ENCODE data around the gene TMEM225B.
A peak's percentile ranks its signal among the peaks of the same experiment; 100 is the strongest.

The TMEM225B gene

DNA sequence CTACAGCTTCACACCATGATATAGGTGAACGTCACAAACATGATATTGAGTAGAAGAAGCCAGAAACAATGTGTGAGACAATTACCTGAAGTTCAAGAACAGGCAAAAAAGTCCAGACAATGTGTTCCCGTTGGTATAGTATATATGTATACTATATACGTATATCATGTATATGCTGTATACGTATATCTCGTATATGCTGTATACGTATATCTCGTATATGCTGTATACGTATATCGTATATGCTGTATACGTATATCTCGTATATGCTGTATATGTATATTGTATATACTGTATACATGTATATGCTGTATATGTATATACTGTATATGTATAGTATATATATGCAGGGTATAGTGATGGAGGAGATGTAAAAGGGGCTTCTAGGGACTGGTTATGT is 29.4 kb downstream of the TMEM225B start:
- Histone ChIP-seq H2BK120ac (ENCODE audit: insufficient read depth, low read length, poor library complexity) (no peak overlapping the region), H3K18ac (ENCODE audit: low read length) (no peak overlapping the region), H4K12ac (ENCODE audit: low read depth, low read length) (no peak overlapping the region)

DNA sequence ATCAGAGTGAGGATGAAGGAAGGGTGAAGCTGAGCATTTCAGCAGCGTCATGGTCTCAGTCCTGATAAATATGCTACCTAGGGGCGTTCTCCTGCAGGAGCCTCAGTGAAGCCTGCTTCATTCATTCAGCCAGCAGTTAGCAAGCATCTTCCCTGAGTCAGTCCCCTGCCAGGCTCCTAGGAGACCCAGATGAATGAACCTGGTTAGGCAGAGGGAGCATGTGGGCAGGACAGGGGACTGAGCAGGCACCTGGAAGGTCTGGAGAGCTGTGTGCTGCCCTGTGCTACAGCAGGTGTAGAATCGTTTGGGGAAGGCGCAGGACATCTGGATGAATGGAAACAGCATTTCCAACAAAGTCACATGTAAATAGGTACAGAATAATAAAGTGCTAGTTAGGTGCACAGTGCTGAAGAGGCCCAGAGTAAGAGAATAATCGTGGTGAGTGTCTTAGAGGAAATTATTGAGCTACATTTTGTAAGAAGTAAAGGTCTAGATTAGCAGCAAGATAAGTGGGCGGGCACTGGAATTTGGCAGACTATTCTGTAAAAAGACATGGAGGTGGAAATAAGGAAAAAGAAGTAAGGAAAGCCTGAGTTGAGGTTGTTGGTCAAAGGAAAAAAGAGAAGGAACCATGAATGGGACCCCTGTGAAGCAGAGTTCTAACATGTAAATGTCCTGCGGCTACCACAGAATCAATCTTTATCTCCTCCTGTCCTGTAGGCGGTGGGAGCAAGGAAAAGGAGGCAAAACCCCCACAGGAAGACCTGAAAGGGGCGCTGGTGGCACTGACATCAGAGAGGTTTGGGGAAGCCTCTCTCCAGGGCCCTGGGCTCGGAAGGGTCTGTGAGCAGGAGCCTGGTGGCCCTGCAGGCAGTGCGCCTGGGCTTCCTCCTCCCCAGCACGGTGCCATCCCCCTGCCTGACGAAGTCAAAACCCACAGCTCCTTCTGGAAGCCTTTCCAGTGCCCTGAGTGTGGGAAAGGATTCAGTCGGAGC is 30.7 kb downstream of the TMEM225B start:
- H2AK5ac ChIP-seq (ENCODE audit: low read length) = no peak overlapping the region
- H3K4me2 ChIP-seq (ENCODE audit: low read length) = no peak overlapping the region
- H2BK120ac ChIP-seq (ENCODE audit: insufficient read depth, low read length, poor library complexity) = no peak overlapping the region
- no peak overlapping the region for H3K27ac ChIP-seq (ENCODE audit: low read depth, low read length)
- no peak overlapping the region for H2BK12ac ChIP-seq (ENCODE audit: low read length)
- DNase-seq = no peak
- no peak overlapping the region for H3K9ac ChIP-seq (ENCODE audit: low read length)
- no CpG with 5 or more reads among the region's 14 CpGs for WGBS (ENCODE audit: extremely low coverage, insufficient coverage, insufficient read length)
- no peak overlapping the region for H3K4me3 ChIP-seq (ENCODE audit: low read depth, low read length)
- H3K9me3 ChIP-seq (ENCODE audit: insufficient read depth, low read depth, low read length) = peaks cover 4% of the 10 kb centered on the region
- no peaks in the 10 kb centered on the region for H3K27me3 ChIP-seq (ENCODE audit: insufficient read depth, low read length)
- H3K23ac ChIP-seq (ENCODE audit: low read length) = no peak overlapping the region
- H4K91ac ChIP-seq (ENCODE audit: low read depth, low read length) = no peak overlapping the region
- H3K79me1 ChIP-seq (ENCODE audit: low read length) = no peaks in the 10 kb centered on the region
- no peaks in the 10 kb centered on the region for H3K79me2 ChIP-seq (ENCODE audit: control insufficient read depth, insufficient read depth, low read length, poor library complexity)
- H3K4me1 ChIP-seq (ENCODE audit: control insufficient read depth in 1 of 2, insufficient read depth in 2 of 2, low read length in 2 of 2) = no peaks in the 10 kb centered on the region
- peaks cover 54 to 67% of the 10 kb centered on the region in 2 experiments for H3K36me3 ChIP-seq (ENCODE audit: control insufficient read depth in 1 of 2, insufficient read depth in 2 of 2, low read length in 2 of 2)
- H4K12ac ChIP-seq (ENCODE audit: low read depth, low read length) = no peak overlapping the region
- H3K4ac ChIP-seq (ENCODE audit: low read depth, low read length) = no peak overlapping the region
- H3K14ac ChIP-seq (ENCODE audit: low read length) = no peak overlapping the region
- no peak overlapping the region for H4K8ac ChIP-seq (ENCODE audit: low read depth, low read length)
- H2AFZ ChIP-seq (ENCODE audit: insufficient read depth, low read length, poor library complexity) = no peak overlapping the region
- no peak overlapping the region for H2BK5ac ChIP-seq (ENCODE audit: low read depth, low read length, poor library complexity)
- no peak overlapping the region for H3K18ac ChIP-seq (ENCODE audit: low read length)

More for the DNA sequence above, 29.4 kb downstream of the TMEM225B start:
- Histone ChIP-seq H3K9ac (ENCODE audit: low read length) (no peak overlapping the region), H3K79me1 (ENCODE audit: low read length) (no peaks in the 10 kb centered on the region), H3K4me3 (ENCODE audit: low read depth, low read length) (no peak overlapping the region), H4K8ac (ENCODE audit: low read depth, low read length) (no peak overlapping the region), H2BK5ac (ENCODE audit: low read depth, low read length, poor library complexity) (no peak overlapping the region), H3K14ac (ENCODE audit: low read length) (no peak overlapping the region), H2AK5ac (ENCODE audit: low read length) (no peak overlapping the region), H3K36me3 (ENCODE audit: control insufficient read depth in 1 of 2, insufficient read depth in 2 of 2, low read length in 2 of 2) (peaks cover 62 to 76% of the 10 kb centered on the region in 2 experiments), H3K27me3 (ENCODE audit: insufficient read depth, low read length) (no peaks in the 10 kb centered on the region), H3K23ac (ENCODE audit: low read length) (no peak overlapping the region), H4K91ac (ENCODE audit: low read depth, low read length) (no peak overlapping the region), H2BK12ac (ENCODE audit: low read length) (no peak overlapping the region), H3K27ac (ENCODE audit: low read depth, low read length) (no peak overlapping the region), H3K79me2 (ENCODE audit: control insufficient read depth, insufficient read depth, low read length, poor library complexity) (no peaks in the 10 kb centered on the region), H3K4ac (ENCODE audit: low read depth, low read length) (no peak overlapping the region), H3K4me2 (ENCODE audit: low read length) (no peak overlapping the region), H3K4me1 (ENCODE audit: control insufficient read depth in 1 of 2, insufficient read depth in 2 of 2, low read length in 2 of 2) (peaks cover under 1 to 2% of the 10 kb centered on the region in 2 experiments), H2AFZ (ENCODE audit: insufficient read depth, low read length, poor library complexity) (no peak overlapping the region), H3K9me3 (ENCODE audit: insufficient read depth, low read depth, low read length) (peaks cover 5% of the 10 kb centered on the region)
- no peak for DNase-seq
- no CpG with 5 or more reads among the region's 11 CpGs for WGBS (ENCODE audit: extremely low coverage, insufficient coverage, insufficient read length)

DNA sequence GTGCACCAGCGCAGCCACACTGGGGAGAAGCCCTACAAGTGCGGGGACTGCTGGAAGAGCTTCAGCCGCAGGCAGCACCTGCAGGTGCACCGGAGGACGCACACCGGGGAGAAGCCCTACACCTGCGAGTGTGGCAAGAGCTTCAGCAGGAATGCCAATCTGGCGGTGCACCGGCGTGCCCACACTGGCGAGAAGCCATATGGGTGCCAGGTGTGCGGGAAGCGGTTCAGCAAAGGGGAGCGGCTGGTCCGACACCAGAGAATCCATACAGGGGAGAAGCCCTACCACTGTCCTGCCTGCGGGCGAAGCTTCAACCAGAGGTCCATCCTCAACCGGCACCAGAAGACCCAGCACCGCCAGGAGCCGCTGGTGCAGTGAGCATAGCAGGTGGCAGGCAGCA is 31.6 kb downstream of the TMEM225B start:
- Histone ChIP-seq H2BK120ac (ENCODE audit: insufficient read depth, low read length, poor library complexity) (no peak overlapping the region), H3K4me3 (ENCODE audit: low read depth, low read length) (no peak overlapping the region), H3K18ac (ENCODE audit: low read length) (no peak overlapping the region), H3K79me1 (ENCODE audit: low read length) (no peaks in the 10 kb centered on the region), H4K8ac (ENCODE audit: low read depth, low read length) (no peak overlapping the region), H3K27ac (ENCODE audit: low read depth, low read length) (no peak overlapping the region), H3K9me3 (ENCODE audit: insufficient read depth, low read depth, low read length) (peaks cover 2% of the 10 kb centered on the region), H2BK5ac (ENCODE audit: low read depth, low read length, poor library complexity) (no peak overlapping the region), H3K79me2 (ENCODE audit: control insufficient read depth, insufficient read depth, low read length, poor library complexity) (no peaks in the 10 kb centered on the region), H3K4me2 (ENCODE audit: low read length) (no peak overlapping the region), H4K12ac (ENCODE audit: low read depth, low read length) (no peak overlapping the region), H3K23ac (ENCODE audit: low read length) (no peak overlapping the region), H3K9ac (ENCODE audit: low read length) (no peak overlapping the region), H2AK5ac (ENCODE audit: low read length) (no peak overlapping the region), H4K91ac (ENCODE audit: low read depth, low read length) (no peak overlapping the region), H2BK12ac (ENCODE audit: low read length) (no peak overlapping the region), H3K14ac (ENCODE audit: low read length) (no peak overlapping the region), H3K4ac (ENCODE audit: low read depth, low read length) (no peak overlapping the region), H2AFZ (ENCODE audit: insufficient read depth, low read length, poor library complexity) (no peak overlapping the region), H3K27me3 (ENCODE audit: insufficient read depth, low read length) (no peaks in the 10 kb centered on the region), H3K4me1 (ENCODE audit: control insufficient read depth in 1 of 2, insufficient read depth in 2 of 2, low read length in 2 of 2) (no peaks in the 10 kb centered on the region), H3K36me3 (ENCODE audit: control insufficient read depth in 1 of 2, insufficient read depth in 2 of 2, low read length in 2 of 2) (peaks cover 45 to 61% of the 10 kb centered on the region in 2 experiments)
- no peak for DNase-seq
- no CpG with 5 or more reads among the region's 20 CpGs for WGBS (ENCODE audit: extremely low coverage, insufficient coverage, insufficient read length)

GRCh38 chr7:99631295-99632109 is 33.4 kb downstream of the TMEM225B start:
- Histone ChIP-seq H3K79me2 (ENCODE audit: control insufficient read depth, insufficient read depth, low read length, poor library complexity) (no peaks in the 10 kb centered on the region), H3K4ac (ENCODE audit: low read depth, low read length) (no peak overlapping the region), H3K79me1 (ENCODE audit: low read length) (no peaks in the 10 kb centered on the region), H2BK120ac (ENCODE audit: insufficient read depth, low read length, poor library complexity) (no peak overlapping the region), H3K27ac (ENCODE audit: low read depth, low read length) (no peak overlapping the region), H3K4me2 (ENCODE audit: low read length) (no peak overlapping the region), H2BK12ac (ENCODE audit: low read length) (no peak overlapping the region), H3K36me3 (ENCODE audit: control insufficient read depth in 1 of 2, insufficient read depth in 2 of 2, low read length in 2 of 2) (peaks cover 29 to 43% of the 10 kb centered on the region in 2 experiments), H2AK5ac (ENCODE audit: low read length) (no peak overlapping the region), H4K12ac (ENCODE audit: low read depth, low read length) (no peak overlapping the region), H4K91ac (ENCODE audit: low read depth, low read length) (no peak overlapping the region), H3K23ac (ENCODE audit: low read length) (no peak overlapping the region), H3K9me3 (ENCODE audit: insufficient read depth, low read depth, low read length) (peaks cover 2% of the 10 kb centered on the region), H4K8ac (ENCODE audit: low read depth, low read length) (no peak overlapping the region), H3K4me3 (ENCODE audit: low read depth, low read length) (no peak overlapping the region), H3K14ac (ENCODE audit: low read length) (no peak overlapping the region), H2BK5ac (ENCODE audit: low read depth, low read length, poor library complexity) (peak overlapping the region; percentile 49), H3K4me1 (ENCODE audit: control insufficient read depth in 1 of 2, insufficient read depth in 2 of 2, low read length in 2 of 2) (no peaks in the 10 kb centered on the region), H3K18ac (ENCODE audit: low read length) (no peak overlapping the region), H3K27me3 (ENCODE audit: insufficient read depth, low read length) (no peaks in the 10 kb centered on the region), H3K9ac (ENCODE audit: low read length) (no peak overlapping the region), H2AFZ (ENCODE audit: insufficient read depth, low read length, poor library complexity) (no peak overlapping the region)
- peak; percentile 10 to 40 for DNase-seq
- no CpG with 5 or more reads among the region's 9 CpGs for WGBS (ENCODE audit: extremely low coverage, insufficient coverage, insufficient read length)
